GM19395 (cell line): Measurements from ENCODE around the gene UTS2.

Experiments
- ATAC-seq: cut with Tn5 transposase; IDR thresholded peaks from one replicate; pipeline ENCODE4 v1.9.1; 2021; ENCODE audit warnings: mild to moderate bottlenecking, moderate library complexity; ENCODE audit not compliant: unreplicated experiment

The UTS2 gene

GRCh38 chr1:7813677-7814373 lies 39.0 kb downstream of the UTS2 start:
- ATAC-seq, result no peak

- ATAC-seq, result no peak
Measured at GRCh38 chr1:7811476-7811875, 41.4 kb downstream of the UTS2 start.

GRCh38 chr1:7810395-7810794 lies 42.5 kb downstream of the UTS2 start:
- ATAC-seq, result no peak

- no peak for ATAC-seq
Measured at GRCh38 chr1:7809742-7810141, 43.1 kb downstream of the UTS2 start.

- no peak for ATAC-seq
Measured at GRCh38 chr1:7808253-7808844, 44.5 kb downstream of the UTS2 start.

- ATAC-seq, result no peak
Measured at GRCh38 chr1:7805460-7805859, 47.4 kb downstream of the UTS2 start.
